Measurements from ENCODE around the gene OSBPL3. TPM values are rescaled to one million over a fixed set of nuclear protein-coding genes. Genes with fewer than 3 reads are reported as not detected.

The OSBPL3 gene
- polyA plus RNA-seq, 1 of the 3 experiments (the other 2 are of a cell fraction), result 23.2 TPM

DNA sequence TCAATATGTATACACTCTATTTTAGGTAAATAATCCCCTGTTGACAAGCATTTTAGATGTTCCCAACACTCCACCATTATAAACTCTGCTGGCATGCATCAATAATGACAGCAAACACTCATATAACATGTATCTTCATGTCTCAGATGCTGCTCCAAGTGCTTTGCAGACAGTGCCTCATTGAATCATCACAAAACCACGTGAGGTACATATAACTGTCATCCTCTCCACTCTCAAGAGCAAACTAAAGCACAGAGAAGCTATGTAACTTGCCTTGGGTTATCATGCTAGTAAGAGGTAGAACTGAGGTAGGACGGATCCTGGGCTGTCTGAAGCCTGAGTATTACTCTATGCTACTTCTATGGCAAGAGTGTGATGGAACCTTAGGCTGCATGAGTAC, 150.2 kb downstream of the OSBPL3 start:
- Histone ChIP-seq H2AFZ (ENCODE audit: low read depth) (no peak overlapping the region), H3K9me2 (no peaks in the 10 kb centered on the region), H3K4me1 (ENCODE audit: control insufficient read depth in 1 of 2, insufficient read depth in 2 of 2, low read depth in 1 of 2, low read length in 1 of 2) (peaks cover 22 to 66% of the 10 kb centered on the region in 2 experiments), H3K9ac (no peak overlapping the region), H3K27me3 (ENCODE audit: insufficient read depth) (no peaks in the 10 kb centered on the region), H3K27ac (ENCODE audit: low read depth in 2 of 2, low read length in 1 of 2) (peak overlapping the region in 1 of 2 experiments; percentile 95; a peak in 3 of 4 replicates), H3F3A (replicated peaks; ENCODE audit: insufficient read depth) (peaks cover 63% of the 10 kb centered on the region), H3K4me2 (peak overlapping the region; percentile 13; the same call in 1 of the 2 replicates), H3K36me3 (replicated peaks in 1 of 2; ENCODE audit: control insufficient read depth in 1 of 2, insufficient read depth in 2 of 2, low read length in 1 of 2) (peaks cover 15 to 21% of the 10 kb centered on the region in 2 experiments), H3K79me2 (ENCODE audit: insufficient read depth) (peaks cover 4% of the 10 kb centered on the region; the same call in 1 of the 2 replicates), H4K20me1 (ENCODE audit: insufficient read depth) (no peaks in the 10 kb centered on the region), H3K4me3 (ENCODE audit: low read depth in 2 of 2, low read length in 1 of 2) (no peak overlapping the region), H3K9me3 (no peaks in the 10 kb centered on the region)
- no peak for TF ChIP-seq EZH2phosphoT487 (IDR thresholded peaks at IDR 0.05; ENCODE audit: borderline replicate concordance, low read depth)
- TF ChIP-seq, protein P1, sequence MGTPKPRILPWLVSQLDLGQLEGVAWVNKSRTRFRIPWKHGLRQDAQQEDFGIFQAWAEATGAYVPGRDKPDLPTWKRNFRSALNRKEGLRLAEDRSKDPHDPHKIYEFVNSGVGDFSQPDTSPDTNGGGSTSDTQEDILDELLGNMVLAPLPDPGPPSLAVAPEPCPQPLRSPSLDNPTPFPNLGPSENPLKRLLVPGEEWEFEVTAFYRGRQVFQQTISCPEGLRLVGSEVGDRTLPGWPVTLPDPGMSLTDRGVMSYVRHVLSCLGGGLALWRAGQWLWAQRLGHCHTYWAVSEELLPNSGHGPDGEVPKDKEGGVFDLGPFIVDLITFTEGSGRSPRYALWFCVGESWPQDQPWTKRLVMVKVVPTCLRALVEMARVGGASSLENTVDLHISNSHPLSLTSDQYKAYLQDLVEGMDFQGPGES (IDR thresholded peaks at IDR 0.05; ENCODE audit: low read depth, low read length), result no peak
- TF ChIP-seq JUND (IDR thresholded peaks at IDR 0.05), result no peak
- TF ChIP-seq NRF1 (IDR thresholded peaks at IDR 0.05; ENCODE audit: low read depth, low read length), result no peak
- no peak for TF ChIP-seq YY1 (IDR thresholded peaks at IDR 0.05; ENCODE audit: low read depth)
- no peak for TF ChIP-seq MXI1 (IDR thresholded peaks at IDR 0.05; ENCODE audit: low read depth, low read length)
- TF ChIP-seq MEF2A (IDR thresholded peaks at IDR 0.05; ENCODE audit: borderline replicate concordance, low read depth), result no peak
- no peak for TF ChIP-seq RCOR1 (IDR thresholded peaks at IDR 0.05; ENCODE audit: low read length)
- no peak for TF ChIP-seq SMC3 (IDR thresholded peaks at IDR 0.05; ENCODE audit: low read depth, low read length)
- TF ChIP-seq, protein P2, sequence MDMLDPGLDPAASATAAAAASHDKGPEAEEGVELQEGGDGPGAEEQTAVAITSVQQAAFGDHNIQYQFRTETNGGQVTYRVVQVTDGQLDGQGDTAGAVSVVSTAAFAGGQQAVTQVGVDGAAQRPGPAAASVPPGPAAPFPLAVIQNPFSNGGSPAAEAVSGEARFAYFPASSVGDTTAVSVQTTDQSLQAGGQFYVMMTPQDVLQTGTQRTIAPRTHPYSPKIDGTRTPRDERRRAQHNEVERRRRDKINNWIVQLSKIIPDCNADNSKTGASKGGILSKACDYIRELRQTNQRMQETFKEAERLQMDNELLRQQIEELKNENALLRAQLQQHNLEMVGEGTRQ (IDR thresholded peaks at IDR 0.05; ENCODE audit: borderline replicate concordance, low read depth, low read length), result no peak
- CTCF ChIA-PET, result interaction anchor here (1.0 to 1.9 kb wide), 5 partner anchors 10 to 269 kb away, joined by 3 to 10 read pairs (median 5); no protein-coding TSS in a partner anchor
- WGBS (ENCODE audit: low lambda C conversion rate), result 94% methylated on average over 2 of the region's 2 CpGs
- POLR2A ChIA-PET, result no interaction called here
- no peak for DNase-seq

DNA sequence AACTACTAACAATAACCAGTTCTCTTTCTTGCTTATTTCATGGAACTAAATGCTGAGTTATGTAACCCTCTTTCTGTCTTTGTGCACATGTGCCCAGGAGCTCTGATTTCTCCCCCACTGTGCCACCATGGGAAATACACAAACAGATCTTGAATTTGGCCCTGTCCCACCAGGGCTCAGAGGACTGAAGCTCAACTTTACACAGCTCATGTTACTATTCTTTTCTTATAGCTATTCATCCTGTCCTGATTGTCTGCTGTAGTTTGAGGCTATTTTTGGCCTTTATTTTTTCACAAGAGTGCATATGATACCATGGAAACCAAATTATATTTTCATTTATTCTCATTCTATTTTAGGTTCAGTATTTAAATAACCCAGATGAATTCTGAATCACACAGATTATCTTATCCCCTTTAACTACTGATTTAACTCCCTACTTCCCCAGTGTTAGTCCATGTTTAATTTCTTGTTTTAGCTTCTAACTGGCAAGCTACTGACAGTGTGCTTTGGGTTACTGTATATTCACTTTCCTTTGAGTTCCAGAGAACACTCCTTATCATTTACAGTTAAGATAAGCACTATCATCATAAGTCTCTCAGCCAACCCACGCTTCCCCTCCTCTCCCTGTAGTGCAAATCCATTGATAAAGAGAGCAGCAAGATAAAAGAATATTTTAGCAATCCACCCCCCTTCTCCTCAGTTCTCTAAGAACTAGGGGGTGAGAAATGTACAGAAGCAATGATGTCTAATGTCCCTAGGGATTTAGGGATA, 150.9 kb downstream of the OSBPL3 start:
- H2AFZ ChIP-seq (ENCODE audit: low read depth), result no peak overlapping the region
- peaks cover 61% of the 10 kb centered on the region for H3F3A ChIP-seq (replicated peaks; ENCODE audit: insufficient read depth)
- H3K9me2 ChIP-seq, result no peaks in the 10 kb centered on the region
- H3K4me1 ChIP-seq (ENCODE audit: control insufficient read depth in 1 of 2, insufficient read depth in 2 of 2, low read depth in 1 of 2, low read length in 1 of 2), result peaks cover 24 to 66% of the 10 kb centered on the region in 2 experiments
- no peaks in the 10 kb centered on the region for H3K9me3 ChIP-seq
- no peak for DNase-seq
- peaks cover 11 to 14% of the 10 kb centered on the region in 2 experiments for H3K36me3 ChIP-seq (replicated peaks in 1 of 2; ENCODE audit: control insufficient read depth in 1 of 2, insufficient read depth in 2 of 2, low read length in 1 of 2)
- H3K4me2 ChIP-seq, result peak overlapping the region; percentile 38; the same call in 1 of the 2 replicates
- no peak overlapping the region for H3K4me3 ChIP-seq (ENCODE audit: low read depth in 2 of 2, low read length in 1 of 2)
- CTCF ChIA-PET, result interaction anchor here (0.6 to 4.9 kb wide), 9 partner anchors 9 to 269 kb away, joined by 3 to 34 read pairs (median 3); no protein-coding TSS in a partner anchor
- peak overlapping the region; percentile 48; the same call in 1 of the 2 replicates for H3K9ac ChIP-seq
- peaks cover 4% of the 10 kb centered on the region; the same call in 1 of the 2 replicates for H3K79me2 ChIP-seq (ENCODE audit: insufficient read depth)
- H3K27ac ChIP-seq (ENCODE audit: low read depth in 2 of 2, low read length in 1 of 2), result peak overlapping the region; percentile 56 to 95; a peak in 3 of 4 replicates
- no peaks in the 10 kb centered on the region for H4K20me1 ChIP-seq (ENCODE audit: insufficient read depth)
- WGBS (ENCODE audit: low lambda C conversion rate), result 91% methylated on average over 1 of the region's 1 CpG
- TF ChIP-seq EP300 (IDR thresholded peaks at IDR 0.05; ENCODE audit: borderline replicate concordance in 1 of 2, low read depth in 1 of 2, low read length in 1 of 2), result no peak
- TF ChIP-seq RFX5 (IDR thresholded peaks at IDR 0.05; ENCODE audit: low read length), result no peak
- no peak for TF ChIP-seq GATA2 (CRISPR knock-in tag; IDR thresholded peaks at IDR 0.05)
- no peak for TF ChIP-seq YY1 (IDR thresholded peaks at IDR 0.05; ENCODE audit: low read depth)
- TF ChIP-seq, protein P3, sequence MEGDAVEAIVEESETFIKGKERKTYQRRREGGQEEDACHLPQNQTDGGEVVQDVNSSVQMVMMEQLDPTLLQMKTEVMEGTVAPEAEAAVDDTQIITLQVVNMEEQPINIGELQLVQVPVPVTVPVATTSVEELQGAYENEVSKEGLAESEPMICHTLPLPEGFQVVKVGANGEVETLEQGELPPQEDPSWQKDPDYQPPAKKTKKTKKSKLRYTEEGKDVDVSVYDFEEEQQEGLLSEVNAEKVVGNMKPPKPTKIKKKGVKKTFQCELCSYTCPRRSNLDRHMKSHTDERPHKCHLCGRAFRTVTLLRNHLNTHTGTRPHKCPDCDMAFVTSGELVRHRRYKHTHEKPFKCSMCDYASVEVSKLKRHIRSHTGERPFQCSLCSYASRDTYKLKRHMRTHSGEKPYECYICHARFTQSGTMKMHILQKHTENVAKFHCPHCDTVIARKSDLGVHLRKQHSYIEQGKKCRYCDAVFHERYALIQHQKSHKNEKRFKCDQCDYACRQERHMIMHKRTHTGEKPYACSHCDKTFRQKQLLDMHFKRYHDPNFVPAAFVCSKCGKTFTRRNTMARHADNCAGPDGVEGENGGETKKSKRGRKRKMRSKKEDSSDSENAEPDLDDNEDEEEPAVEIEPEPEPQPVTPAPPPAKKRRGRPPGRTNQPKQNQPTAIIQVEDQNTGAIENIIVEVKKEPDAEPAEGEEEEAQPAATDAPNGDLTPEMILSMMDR (IDR thresholded peaks at IDR 0.05), result no peak
- no peak for TF ChIP-seq FOXJ3 (CRISPR knock-in tag; IDR thresholded peaks at IDR 0.05)
- POLR2A ChIA-PET, result no interaction called here
- H3K27me3 ChIP-seq (ENCODE audit: insufficient read depth), result no peaks in the 10 kb centered on the region

Data from SK-N-SH (cell line).